GM12878 (cell line): Measurements from ENCODE around the gene ITGA7. TPM values are rescaled to one million over a fixed set of nuclear protein-coding genes. Genes with fewer than 3 reads are reported as not detected.

Source experiments
- ATAC-seq: fragments of 200-7000 bp; cut with Tn5 transposase; 3 replicates; pipeline ENCODE4 v1.9.1; 2020; ENCODE audit warnings: mild to moderate bottlenecking, moderate library complexity
- BruUV-seq: library from RNA; stranded (reverse); fragments of 400-500 nt; replicated peaks from 2 replicates; lab custom pipeline; 2021; lab: Mats Ljungman, UMichigan
- CTCF ChIA-PET: fragments of 300-600 bp; sonication (Branson Sonifier 250); formaldehyde crosslinking; extraction: SDS; loops from one replicate; lab custom pipeline; 2021; ENCODE audit warnings: inconsistent platforms; lab: Yijun Ruan, JAX
- POLR2A ChIA-PET: fragments of 350-600 bp; formaldehyde crosslinking; extraction: SDS; loops from one replicate; lab custom pipeline; 2021; ENCODE audit warnings: inconsistent platforms; lab: Charles Lee
- RAD21 ChIA-PET: fragments of 300-600 bp; sonication (Branson Sonifier 250); formaldehyde crosslinking; loops from one replicate; lab custom pipeline; 2023; ENCODE audit warnings: antibody characterized with exemption; ENCODE audit not compliant: unreplicated experiment; lab: Charles Lee
- SMC1A ChIA-PET: fragments of 300-600 bp; sonication (Branson Sonifier 250); formaldehyde crosslinking; loops from one replicate; lab custom pipeline; 2023; ENCODE audit not compliant: unreplicated experiment, uncharacterized antibody; lab: Charles Lee
- DNase-seq: peaks from one replicate; pipeline ENCODE4 v3.0.0-alpha.2; 2011; ENCODE audit warnings: low read depth, low spot score
- FAIRE-seq: peaks from 3 replicates; lab custom pipeline; 2011; peaks lifted over from hg19 to GRCh38; lab: Jason Lieb, UNC
- H2AFZ ChIP-seq: 2 replicates; pipeline ENCODE4 v1.6.0; 2011; ENCODE audit warnings: low read depth, low read length, control low read depth; ENCODE audit not compliant: control insufficient read depth
- H3K27ac ChIP-seq: 2 replicates; pipeline ENCODE4 v1.5.1; 2011; ENCODE audit warnings: control low read depth; ENCODE audit not compliant: control insufficient read depth, insufficient read depth
- H3K27me3 ChIP-seq, 2 experiments: replicated peaks in 1 of 2; 2 replicates each; pipeline versions ENCODE4 v1.6.0 to v1.6.1; 2011; ENCODE audit warnings: low read length in 1 of 2; ENCODE audit not compliant: control insufficient read depth in 2 of 2, insufficient read depth in 2 of 2
- H3K36me3 ChIP-seq, 2 experiments: 2 replicates each; pipeline ENCODE4 v1.5.1; 2011; ENCODE audit warnings: low read length in 1 of 2; ENCODE audit not compliant: control insufficient read depth in 2 of 2, insufficient read depth in 2 of 2
- H3K4me1 ChIP-seq: 2 replicates; pipeline ENCODE4 v1.6.1; 2011; ENCODE audit warnings: mild to moderate bottlenecking, low read length, moderate library complexity, mixed read lengths; ENCODE audit not compliant: control insufficient read depth, insufficient read depth
- H3K4me2 ChIP-seq: 2 replicates; pipeline ENCODE4 v1.6.0; 2011; ENCODE audit warnings: control low read depth; ENCODE audit not compliant: control insufficient read depth, insufficient read depth
- H3K4me3 ChIP-seq: fragments of 200-600 bp; sonication (generic); 2 replicates; pipeline ENCODE4 v1.5.1; 2016
- H3K79me2 ChIP-seq: 2 replicates; pipeline ENCODE4 v1.6.0; 2011; ENCODE audit warnings: low read length; ENCODE audit not compliant: control insufficient read depth, insufficient read depth
- H3K9ac ChIP-seq: 2 replicates; pipeline ENCODE4 v1.8.0; 2011; ENCODE audit warnings: low read length, control low read depth, mixed read lengths; ENCODE audit not compliant: control insufficient read depth, insufficient read depth
- H3K9me3 ChIP-seq: replicated peaks from 3 replicates; pipeline ENCODE4 v1.5.1; 2011; ENCODE audit warnings: mild to moderate bottlenecking, low read length; ENCODE audit not compliant: control insufficient read depth, insufficient read depth
- H4K20me1 ChIP-seq: 2 replicates; pipeline ENCODE4 v1.6.0; 2011; ENCODE audit not compliant: control insufficient read depth, insufficient read depth
- KLF5 ChIP-seq: fragments of 450-650 bp; IDR thresholded peaks from 2 replicates; pipeline ENCODE4 v1.6.1; 2014; ENCODE audit warnings: mild to moderate bottlenecking; ENCODE audit not compliant: partially characterized antibody
- NFIC ChIP-seq: IDR thresholded peaks from 2 replicates; pipeline ENCODE4 v1.6.1; 2012; ENCODE audit warnings: low read depth, mild to moderate bottlenecking, inconsistent platforms, low read length, moderate library complexity
- NRF1 ChIP-seq: conservative IDR thresholded peaks from 2 replicates; pipeline ENCODE4 v1.6.1; 2011; ENCODE audit warnings: mild to moderate bottlenecking, low read depth, low read length, improper control_type of control experiment
- POLR2AphosphoS2 ChIP-seq: IDR thresholded peaks from 2 replicates; pipeline ENCODE4 v1.6.1; 2011; ENCODE audit warnings: low read depth, mild to moderate bottlenecking, low read length, improper control_type of control experiment, moderate library complexity
- SIX5 ChIP-seq: IDR thresholded peaks from 2 replicates; pipeline ENCODE4 v1.6.1; 2011; ENCODE audit warnings: mild to moderate bottlenecking, low read depth, low read length, moderate library complexity; ENCODE audit not compliant: severe bottlenecking
- SMARCA5 ChIP-seq: fragments of 450-650 bp; IDR thresholded peaks from 2 replicates; pipeline ENCODE4 v1.6.1; 2017; ENCODE audit warnings: mild to moderate bottlenecking
- SMC3 ChIP-seq: IDR thresholded peaks from 2 replicates; pipeline ENCODE4 v1.6.1; 2011; ENCODE audit warnings: low read length, improper control_type of control experiment, borderline replicate concordance
- TCF3 ChIP-seq: IDR thresholded peaks from 2 replicates; pipeline ENCODE4 v1.6.1; 2012; ENCODE audit warnings: low read depth, mild to moderate bottlenecking, low read length, borderline replicate concordance; ENCODE audit not compliant: insufficient read depth
- ZNF384 ChIP-seq: IDR thresholded peaks from 2 replicates; pipeline ENCODE4 v1.6.1; 2012; ENCODE audit warnings: low read depth, mild to moderate bottlenecking, low read length, improper control_type of control experiment, borderline replicate concordance
- WGBS: methylation state at CpG from one replicate; pipeline ENCODE4 v1.1.6; 2016; ENCODE audit warnings: low lambda C conversion rate; ENCODE audit not compliant: insufficient replicate concordance, insufficient coverage; ENCODE audit errors: missing lambda C conversion rate; 5-methylcytosine and 5-hydroxymethylcytosine counted together
- in situ Hi-C: fragments of 300-500 bp; cut with MboI; formaldehyde crosslinking; loops from 9 replicates; pipeline ENCODE4 v1.14.3; 2018; ENCODE audit warnings: mixed read lengths
- intact Hi-C: fragments of 100-400 bp; cut with micrococcal nuclease; formaldehyde crosslinking; loops from one replicate; pipeline ENCODE4 v1.14.2; 2022; ENCODE audit not compliant: unreplicated experiment
- polyA plus RNA-seq, 11 experiments: library from polyadenylated mRNA; depleted of rRNA in 4 of 11; unstranded in 6 of 11; stranded (reverse) in 5 of 11; fragments of >200 nt; fragmentation: Nextera tagmentation in 4 of 11; fragmentation: Illumina TruSeq in 1 of 11; extraction: Ambion mirVana in 4 of 11; extraction: Trizol in 1 of 11; gene quantifications; 1 replicate in 1 of 11; 2 replicates in 10 of 11; pipeline versions ENCODE4 v1.2.1 to v1.2.3, GENCODE V29; 2011 to 2016; ENCODE audit warnings: inconsistent platforms in 2 of 11, missing spikeins in 2 of 11, low read depth in 1 of 11
- total RNA-seq, 4 experiments: library from RNA; depleted of rRNA in 3 of 4; stranded (reverse); fragments of >200 nt in 3 of 4; fragmentation: Illumina TruSeq in 1 of 4; extraction: Trizol in 1 of 4; gene quantifications; 2 replicates each; pipeline versions ENCODE4 v1.2.1 to v1.2.3, GENCODE V29; 2013 to 2021
- TF ChIP-seq, protein P1 (sequence below): IDR thresholded peaks from 2 replicates; pipeline ENCODE4 v1.6.1; 2012; ENCODE audit warnings: low read length, inconsistent platforms
- TF ChIP-seq, protein P2 (sequence below): fragments of 450-650 bp; IDR thresholded peaks from 2 replicates; pipeline ENCODE4 v1.6.1; 2017; ENCODE audit warnings: mild to moderate bottlenecking
- TF ChIP-seq, protein P3 (sequence below): IDR thresholded peaks from 2 replicates; pipeline ENCODE4 v1.6.1; 2012; ENCODE audit warnings: low read depth, low read length, improper control_type of control experiment

Gene ITGA7
- total and polyA plus RNA-seq, 10 of the 15 experiments (the other 5 are each of a cell fraction or from before 2014, with no cell fraction given): 0.18 to 5.1 (median 1.5) TPM

DNA sequence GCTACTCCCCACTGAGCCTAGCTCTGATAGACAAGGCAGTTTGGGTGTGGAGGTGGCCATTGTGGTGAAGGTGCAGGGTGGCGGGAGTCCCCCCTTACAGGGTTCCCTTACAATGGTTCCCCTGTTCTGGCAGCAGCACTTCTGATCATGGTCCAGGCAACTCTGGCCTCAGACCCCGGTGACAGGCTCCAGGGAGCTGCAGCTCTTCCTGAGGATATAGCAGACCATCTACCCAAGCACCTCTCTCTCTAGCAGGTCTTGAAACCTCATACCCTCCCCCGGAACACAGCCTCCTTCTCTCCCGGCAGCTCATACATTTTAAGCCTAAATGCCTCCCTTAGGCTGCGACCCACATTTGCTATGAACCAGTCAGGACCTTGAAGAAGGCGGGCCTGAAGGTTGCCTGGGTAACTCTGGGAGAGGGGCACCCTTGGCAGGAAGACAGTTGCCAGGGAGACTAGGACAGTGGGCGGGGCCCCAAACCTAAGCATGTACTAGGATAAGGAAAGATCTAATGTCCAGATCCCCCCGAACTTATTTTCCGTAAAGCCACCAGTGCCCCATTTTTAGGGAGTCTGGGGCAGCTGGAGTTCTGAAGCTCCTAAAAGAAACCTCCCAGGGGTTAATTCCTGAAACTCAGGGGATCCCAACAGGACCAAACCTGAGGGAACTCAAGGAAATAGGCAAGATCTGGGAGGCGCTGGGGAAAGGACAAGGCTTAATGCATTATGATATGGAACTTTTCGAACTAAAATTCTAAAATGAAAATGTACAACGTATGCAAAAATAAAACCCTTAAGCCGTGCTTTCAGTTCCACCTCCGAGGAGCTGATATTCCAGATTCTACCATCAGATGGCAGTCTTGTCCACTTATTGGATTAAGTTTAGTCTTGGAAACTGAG lies 30.7 kb upstream of the ITGA7 start (continued):
- TF ChIP-seq KLF5: peak; percentile 32
- no peak for TF ChIP-seq POLR2AphosphoS2
- peak; percentile 78 for TF ChIP-seq SMC3
- TF ChIP-seq, protein P1, sequence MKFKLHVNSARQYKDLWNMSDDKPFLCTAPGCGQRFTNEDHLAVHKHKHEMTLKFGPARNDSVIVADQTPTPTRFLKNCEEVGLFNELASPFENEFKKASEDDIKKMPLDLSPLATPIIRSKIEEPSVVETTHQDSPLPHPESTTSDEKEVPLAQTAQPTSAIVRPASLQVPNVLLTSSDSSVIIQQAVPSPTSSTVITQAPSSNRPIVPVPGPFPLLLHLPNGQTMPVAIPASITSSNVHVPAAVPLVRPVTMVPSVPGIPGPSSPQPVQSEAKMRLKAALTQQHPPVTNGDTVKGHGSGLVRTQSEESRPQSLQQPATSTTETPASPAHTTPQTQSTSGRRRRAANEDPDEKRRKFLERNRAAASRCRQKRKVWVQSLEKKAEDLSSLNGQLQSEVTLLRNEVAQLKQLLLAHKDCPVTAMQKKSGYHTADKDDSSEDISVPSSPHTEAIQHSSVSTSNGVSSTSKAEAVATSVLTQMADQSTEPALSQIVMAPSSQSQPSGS: no peak
- TF ChIP-seq NRF1: no peak

DNA sequence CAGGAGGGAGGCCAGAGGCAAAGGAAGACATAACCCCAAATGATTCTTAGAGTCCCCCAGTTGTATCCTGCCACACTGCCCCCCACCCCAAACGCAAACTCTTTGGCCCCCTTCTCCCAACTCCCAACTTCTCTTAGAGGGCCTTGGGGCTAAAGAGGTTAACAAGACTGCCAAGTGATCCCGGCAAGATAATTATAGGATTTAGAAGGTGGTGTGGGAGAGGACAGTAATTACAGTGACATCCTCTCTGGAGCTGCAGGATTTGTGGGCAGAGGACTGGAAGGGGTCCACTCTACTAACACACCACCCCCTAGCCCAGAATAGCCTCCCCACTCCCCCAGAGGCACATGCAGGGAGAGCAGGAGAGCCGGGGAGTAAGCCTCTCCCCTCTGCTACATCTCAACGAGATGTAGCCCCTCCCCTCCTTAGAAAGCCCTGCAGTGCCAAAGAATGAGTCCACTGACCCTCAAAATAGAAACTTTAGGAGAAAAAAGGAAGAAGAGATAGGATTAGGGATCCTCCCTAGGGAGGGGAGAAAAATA lies 29.9 kb upstream of the ITGA7 start:
- no peaks in the 10 kb centered on the region for H3K9me3 ChIP-seq
- peak overlapping the region; percentile 78 for H3K4me3 ChIP-seq
- DNase-seq (no peak), FAIRE-seq (no peak), ATAC-seq (peak; percentile 49)
- RAD21 ChIA-PET: interaction anchor here (0.5 to 7.7 kb wide), 51 partner anchors 9 to 764 kb away, joined by 3 to 113 read pairs (median 8); partner anchors contain the start of genes BLOC1S1, CD63, DNAJC14 and ESYT1
- TF ChIP-seq, protein P1: no peak
- TF ChIP-seq TCF3 (0 out of 2 replicates have a peak, but pooled peaks have one; percentile 1), SMARCA5 (no peak), SIX5 (no peak), NFIC (no peak), ZNF384 (no peak)
- TF ChIP-seq, protein P2, sequence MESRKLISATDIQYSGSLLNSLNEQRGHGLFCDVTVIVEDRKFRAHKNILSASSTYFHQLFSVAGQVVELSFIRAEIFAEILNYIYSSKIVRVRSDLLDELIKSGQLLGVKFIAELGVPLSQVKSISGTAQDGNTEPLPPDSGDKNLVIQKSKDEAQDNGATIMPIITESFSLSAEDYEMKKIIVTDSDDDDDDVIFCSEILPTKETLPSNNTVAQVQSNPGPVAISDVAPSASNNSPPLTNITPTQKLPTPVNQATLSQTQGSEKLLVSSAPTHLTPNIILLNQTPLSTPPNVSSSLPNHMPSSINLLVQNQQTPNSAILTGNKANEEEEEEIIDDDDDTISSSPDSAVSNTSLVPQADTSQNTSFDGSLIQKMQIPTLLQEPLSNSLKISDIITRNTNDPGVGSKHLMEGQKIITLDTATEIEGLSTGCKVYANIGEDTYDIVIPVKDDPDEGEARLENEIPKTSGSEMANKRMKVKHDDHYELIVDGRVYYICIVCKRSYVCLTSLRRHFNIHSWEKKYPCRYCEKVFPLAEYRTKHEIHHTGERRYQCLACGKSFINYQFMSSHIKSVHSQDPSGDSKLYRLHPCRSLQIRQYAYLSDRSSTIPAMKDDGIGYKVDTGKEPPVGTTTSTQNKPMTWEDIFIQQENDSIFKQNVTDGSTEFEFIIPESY: no peak
- TF ChIP-seq, protein P3, sequence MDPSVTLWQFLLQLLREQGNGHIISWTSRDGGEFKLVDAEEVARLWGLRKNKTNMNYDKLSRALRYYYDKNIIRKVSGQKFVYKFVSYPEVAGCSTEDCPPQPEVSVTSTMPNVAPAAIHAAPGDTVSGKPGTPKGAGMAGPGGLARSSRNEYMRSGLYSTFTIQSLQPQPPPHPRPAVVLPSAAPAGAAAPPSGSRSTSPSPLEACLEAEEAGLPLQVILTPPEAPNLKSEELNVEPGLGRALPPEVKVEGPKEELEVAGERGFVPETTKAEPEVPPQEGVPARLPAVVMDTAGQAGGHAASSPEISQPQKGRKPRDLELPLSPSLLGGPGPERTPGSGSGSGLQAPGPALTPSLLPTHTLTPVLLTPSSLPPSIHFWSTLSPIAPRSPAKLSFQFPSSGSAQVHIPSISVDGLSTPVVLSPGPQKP: no peak
- H3K4me2 ChIP-seq: peak overlapping the region; percentile 91
- CTCF ChIA-PET: interaction anchor here (0.6 to 7.1 kb wide), 71 partner anchors 8 to 890 kb away, joined by 3 to 205 read pairs (median 8); partner anchors contain the start of genes BLOC1S1, CD63, DGKA and DNAJC14
- SMC1A ChIA-PET: interaction anchor here (0.6 to 5.2 kb wide), 52 partner anchors 8 to 454 kb away, joined by 3 to 51 read pairs (median 8); partner anchors contain the start of genes BLOC1S1, CD63, DGKA and ESYT1
- intact Hi-C loops: loop anchor here (1.0 to 10.0 kb wide), 12 partner anchors 8 to 447 kb away; partner anchors contain the start of genes BLOC1S1, CD63, RPL41 and RPS26
- in situ Hi-C loops: loop anchor here (5.0 kb wide), 2 partner anchors 205 to 295 kb away; no protein-coding TSS in a partner anchor
- H2AFZ ChIP-seq: peak overlapping the region; percentile 91
- peak overlapping the region; percentile 79 for H3K9ac ChIP-seq
- POLR2A ChIA-PET: interaction anchor here (0.5 to 2.9 kb wide), 18 partner anchors 7 to 388 kb away, joined by 3 to 36 read pairs (median 6); partner anchors contain the start of genes CD63, DNAJC14, PA2G4 and PYM1
- peak overlapping the region; percentile 45 for H3K27ac ChIP-seq
- WGBS: 43% methylated on average over 4 of the region's 4 CpGs
- H4K20me1 ChIP-seq: no peaks in the 10 kb centered on the region
- H3K79me2 ChIP-seq: no peaks in the 10 kb centered on the region
- BruUV-seq: no TSS peak
- H3K27me3 ChIP-seq: no peaks in the 10 kb centered on the region
- H3K4me1 ChIP-seq: peaks cover 7% of the 10 kb centered on the region
- H3K36me3 ChIP-seq: no peaks in the 10 kb centered on the region
